HG02852 (cell line): ENCODE results near the gene PXDN.
"Not testable (repeated sequence)": the region's sequence is repeated elsewhere in the genome, so short reads cannot be mapped to it uniquely, and the experiment has no call there.

Experiments
- ATAC-seq: cut with Tn5 transposase; IDR thresholded peaks from one replicate; pipeline ENCODE4 v1.9.1; 2021; ENCODE audit warnings: mild to moderate bottlenecking, moderate library complexity; ENCODE audit not compliant: unreplicated experiment

The PXDN gene

DNA sequence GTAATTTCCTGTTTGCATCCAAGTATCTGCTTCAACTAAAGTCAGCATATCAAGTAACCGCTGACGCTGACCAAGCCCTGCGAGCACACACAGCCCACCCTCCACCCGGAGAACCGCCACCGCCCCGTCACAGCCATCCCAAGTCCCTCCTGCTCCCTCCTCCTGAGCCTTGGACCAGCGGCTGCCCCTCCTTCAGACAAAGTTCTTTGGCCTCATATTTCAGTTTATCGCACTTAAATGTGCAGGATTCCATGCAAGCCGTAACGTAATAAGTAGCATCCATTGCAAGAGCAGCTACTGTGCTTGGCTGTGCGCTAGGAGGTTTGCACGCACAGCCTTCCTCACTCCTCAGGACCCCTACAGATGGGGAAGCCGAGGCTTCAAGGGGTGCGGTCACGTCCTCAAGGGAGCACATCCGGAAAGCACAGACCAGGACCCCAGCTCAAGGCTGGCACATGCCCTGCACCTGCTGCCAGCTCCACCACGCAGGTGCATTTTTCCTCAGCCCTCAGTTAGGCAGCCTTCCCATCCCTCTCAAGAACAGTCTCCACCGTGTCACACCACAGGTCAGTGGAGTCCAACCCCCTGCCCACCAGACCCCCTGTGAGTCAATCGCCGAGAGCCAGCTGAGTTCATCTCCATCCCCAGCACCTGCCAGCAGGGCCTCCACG, 17.1 kb downstream of the PXDN start:
- ATAC-seq = no peak

DNA sequence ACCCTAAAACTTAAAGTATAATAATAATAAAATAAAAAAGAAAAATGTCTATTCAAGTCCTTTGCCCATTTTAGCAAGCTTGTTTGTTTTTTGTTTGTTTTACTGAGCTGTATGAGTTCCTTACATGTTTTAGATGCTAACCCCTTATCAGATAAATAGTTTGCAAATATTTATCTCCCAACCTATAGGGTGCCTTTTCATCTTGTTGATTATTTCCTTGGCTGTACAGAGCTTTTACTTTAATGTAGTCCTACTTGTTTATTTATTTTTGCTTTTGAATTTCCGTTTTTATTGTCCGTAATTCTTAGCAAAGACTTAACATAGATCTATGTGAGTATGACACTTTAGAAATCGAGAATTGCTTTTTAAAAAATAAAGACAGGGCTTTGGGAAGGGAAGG, 17.8 kb downstream of the PXDN start:
- no peak for ATAC-seq

DNA sequence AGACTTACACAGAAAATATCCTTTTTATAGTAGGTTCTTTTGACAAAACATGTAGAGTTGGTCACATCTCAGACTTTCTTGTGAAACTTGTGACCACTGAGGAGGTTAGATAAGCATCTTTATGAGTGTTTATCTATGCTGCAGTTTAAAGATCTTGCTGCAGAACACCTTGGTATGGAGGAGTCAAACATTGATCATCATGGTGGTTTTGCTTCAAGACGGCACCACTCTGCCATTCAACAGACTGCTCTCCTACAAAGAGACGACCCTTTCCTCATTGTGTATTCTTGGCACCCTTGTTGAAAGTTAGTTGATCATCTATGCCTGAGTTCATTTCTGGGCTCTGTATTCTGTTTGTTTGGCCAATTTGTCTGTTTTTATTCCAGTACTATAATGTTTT, 20.0 kb downstream of the PXDN start:
- ATAC-seq = not testable (repeated sequence)

DNA sequence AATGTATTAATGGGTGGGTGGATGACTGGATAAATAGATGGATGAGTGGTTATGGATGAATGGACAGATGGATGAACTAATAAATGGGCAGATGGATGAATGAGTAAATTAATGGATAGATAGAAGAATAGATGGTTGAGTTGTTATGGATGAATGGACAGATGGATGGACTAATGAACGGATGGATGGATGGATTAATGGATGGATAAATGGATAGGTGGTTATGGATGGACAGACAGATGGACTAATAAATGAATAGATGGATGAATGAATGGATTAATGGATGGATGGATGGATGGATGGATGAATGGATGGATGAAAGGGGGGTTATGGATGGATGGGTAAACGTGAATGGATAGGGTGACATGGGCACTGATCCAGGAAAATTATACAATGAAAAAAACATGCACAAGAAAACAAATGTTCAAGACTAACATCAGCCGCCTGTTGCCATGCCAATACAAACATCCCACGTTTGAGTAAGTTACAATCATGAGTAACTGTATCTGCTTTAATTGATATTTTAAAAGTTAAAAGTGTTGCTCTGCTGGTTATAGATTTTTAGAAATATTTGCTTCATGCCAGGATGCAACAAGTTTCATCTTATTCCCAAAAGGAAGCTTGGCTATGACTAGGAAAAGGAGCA, 20.8 kb downstream of the PXDN start:
- no peak for ATAC-seq

DNA sequence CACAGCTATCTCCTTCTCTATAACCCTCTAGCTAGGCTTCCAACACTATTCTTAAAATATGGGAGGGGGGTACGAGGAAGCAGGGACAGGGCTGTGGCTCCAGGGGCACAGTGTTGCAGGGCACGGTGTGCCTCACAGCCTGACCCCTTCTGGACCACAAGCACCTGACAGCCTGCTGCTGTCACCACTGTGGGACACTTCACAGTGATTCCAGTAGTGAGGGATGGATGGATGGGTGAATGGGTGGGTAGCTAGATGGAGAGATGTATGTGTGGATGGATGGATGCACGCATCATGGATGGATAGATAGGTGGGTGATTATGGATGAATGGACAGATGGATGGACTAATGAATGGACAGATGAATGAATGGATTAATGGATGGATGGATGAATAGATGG, 21.6 kb downstream of the PXDN start:
- ATAC-seq = no peak

DNA sequence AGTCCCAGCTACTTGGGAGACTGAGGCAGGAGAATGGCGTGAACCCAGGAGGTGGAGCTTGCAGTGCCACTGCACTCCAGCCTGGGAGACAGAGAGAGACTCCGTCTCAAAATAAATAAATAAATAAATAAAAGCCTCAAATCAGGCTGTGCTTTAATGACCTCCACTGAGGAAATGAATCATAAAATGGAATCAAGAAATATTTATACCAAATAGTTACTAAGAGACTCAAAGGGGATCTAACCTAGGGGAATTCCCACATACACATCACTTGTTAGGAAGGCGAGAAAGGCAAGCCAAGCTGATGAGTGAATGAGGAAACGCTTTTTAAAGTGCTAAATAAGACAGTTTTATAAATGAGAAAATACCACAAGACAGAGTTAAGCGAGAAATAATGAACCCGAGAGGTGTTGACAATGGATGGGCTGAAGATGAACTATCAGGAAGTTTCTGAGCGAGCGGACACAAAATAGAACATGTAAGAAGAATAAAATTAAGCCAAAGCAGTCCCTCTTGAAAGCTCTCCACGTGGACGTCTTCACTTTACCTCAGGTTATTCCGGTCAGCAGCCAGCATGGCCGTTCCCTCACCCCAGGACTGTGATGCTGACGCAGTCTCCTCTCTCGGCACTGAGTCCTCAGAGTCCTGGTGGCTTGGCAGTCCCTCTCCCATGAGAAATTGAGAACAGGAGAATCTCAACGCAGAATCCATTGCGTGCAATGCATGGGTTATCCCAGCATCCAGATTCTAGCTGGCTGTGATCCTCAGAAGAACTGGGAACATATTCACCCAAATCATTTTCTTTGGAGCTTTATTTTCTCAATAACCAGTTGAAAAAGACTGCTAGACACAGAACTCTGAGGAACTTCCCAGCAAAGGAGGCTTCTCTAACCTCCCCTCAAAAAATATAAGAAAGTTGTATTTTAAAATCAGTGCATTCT, 22.3 kb downstream of the PXDN start:
- no peak for ATAC-seq

DNA sequence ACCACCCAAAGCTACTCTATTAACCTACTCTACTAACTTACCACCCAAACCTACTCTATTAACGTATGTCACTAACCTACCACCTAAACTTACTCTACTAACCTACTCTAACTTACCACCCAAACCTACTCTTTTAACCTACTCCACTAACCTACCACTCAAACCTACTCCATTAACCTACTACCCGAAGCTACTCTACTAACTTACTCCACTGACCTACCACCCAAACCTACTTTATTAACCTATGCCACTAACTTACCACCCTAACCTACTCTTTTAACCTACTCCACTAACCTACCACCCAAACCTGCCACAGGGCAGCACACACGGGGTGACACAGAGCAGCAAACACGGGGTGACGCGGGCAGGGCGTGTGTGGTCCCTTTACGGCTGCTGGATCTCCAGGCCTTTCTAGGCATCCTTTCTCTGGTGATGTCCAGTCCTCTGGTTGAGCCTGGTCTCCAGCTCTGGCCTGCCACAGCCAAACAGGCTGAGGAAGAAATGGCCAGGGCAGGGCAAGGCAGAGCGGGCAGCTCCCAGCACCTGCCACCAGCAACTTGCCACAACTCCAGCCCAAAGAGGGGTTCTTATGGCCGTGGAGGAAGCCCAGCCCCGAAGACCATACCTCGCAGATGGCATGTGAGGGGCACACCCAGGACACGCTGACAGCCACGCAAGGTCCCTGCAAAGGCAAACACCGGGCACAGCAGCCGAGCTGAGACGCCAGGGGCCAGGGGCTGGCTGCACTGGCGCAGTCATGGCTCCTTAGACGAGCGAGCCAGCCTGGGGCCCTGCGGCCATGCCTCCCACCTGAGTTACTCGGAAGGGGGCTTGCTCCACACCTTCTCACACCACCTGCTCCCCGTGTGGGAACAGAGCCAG, 25.7 kb downstream of the PXDN start:
- ATAC-seq = no peak

DNA sequence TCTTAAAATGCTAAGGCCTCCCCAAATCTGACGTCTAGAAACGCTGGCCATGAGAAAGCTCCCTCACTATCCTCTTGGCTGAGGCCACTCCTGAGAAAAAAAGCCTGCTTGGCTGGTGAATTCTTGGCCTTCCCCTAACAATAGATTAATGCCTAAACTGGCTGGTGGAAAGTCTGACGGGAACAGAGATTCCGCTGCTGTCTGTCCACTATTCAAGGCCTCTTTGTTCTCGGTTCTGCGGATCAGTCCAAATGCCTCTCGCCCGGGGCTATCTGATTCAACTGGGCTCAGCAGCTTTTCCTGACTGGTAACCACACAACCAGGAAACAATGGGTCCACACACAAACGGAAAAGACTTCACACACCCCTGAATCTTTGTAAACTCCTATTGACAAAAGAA, 27.2 kb downstream of the PXDN start:
- no peak for ATAC-seq

DNA sequence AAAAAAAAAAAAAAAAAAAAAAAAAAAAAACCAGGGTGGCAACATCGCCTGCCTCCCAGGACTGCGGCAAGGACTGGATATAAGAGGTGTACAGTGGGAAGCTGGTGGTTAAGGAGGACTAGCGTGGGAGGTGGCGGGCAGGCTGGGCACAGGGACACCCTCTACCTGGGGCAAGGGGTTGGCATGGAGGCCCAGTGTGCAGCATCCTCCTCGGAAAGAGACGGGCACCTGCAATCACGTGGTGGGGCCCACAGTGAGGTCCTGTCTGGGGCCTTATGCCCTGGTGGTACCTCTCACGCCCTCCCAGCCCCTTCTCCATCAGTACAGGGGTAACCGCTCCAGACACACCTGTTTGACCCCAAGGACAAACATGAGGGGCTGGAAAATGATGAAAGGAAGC, 27.9 kb downstream of the PXDN start:
- ATAC-seq = no peak

DNA sequence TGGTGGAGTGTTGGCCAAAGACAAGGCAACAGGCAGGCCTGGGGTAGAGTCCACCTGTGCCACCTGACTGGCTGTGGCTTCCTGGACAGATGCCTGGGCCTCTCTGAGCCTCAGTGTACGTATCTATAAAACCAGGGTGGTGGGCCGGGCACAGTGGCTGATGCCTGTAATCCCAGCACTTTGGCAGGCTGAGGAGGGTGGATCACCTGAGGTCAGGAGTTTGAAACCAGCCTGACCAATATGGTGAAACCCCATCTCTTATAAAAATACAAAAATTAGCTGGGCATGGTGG, 28.4 kb downstream of the PXDN start:
- not testable (repeated sequence) for ATAC-seq

DNA sequence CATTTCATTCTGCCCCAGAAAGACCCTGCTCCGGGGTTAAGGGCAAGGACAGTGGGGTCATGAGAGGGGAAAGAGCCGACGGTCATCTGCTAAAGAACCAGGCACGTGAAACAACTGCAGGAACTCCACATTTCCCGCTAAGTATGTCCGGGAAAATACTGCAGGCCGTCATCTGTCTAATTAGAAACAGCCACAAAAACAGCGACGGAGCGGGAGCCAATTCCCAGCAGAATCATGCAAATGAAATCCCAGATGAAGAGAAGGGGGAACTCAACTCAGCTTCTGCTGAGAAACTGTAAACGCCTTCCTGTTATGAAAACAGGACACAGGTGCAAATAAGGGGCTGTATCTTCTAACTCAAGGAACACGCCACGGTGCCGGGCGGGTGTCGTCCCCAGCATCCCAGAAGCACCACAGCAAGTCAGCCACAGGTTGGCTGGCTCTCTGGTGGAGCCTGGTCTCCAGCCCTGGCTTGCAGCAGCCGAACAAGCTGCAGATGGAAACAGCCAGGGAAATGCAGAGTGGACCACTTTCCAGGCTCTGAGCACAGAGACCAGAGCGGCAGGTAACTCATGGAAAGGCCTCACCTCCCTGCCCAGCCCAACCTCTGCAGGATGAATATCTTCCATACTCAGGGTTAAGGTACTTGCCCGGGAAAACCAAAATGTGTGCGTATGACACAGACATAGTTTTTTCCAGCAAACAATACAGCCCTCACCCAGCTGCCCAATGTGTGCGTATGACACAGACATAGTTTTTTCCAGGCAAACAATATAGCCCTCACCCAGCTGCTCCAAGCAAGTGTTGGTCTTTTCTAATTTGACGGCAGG, 28.9 kb downstream of the PXDN start:
- ATAC-seq = no peak

DNA sequence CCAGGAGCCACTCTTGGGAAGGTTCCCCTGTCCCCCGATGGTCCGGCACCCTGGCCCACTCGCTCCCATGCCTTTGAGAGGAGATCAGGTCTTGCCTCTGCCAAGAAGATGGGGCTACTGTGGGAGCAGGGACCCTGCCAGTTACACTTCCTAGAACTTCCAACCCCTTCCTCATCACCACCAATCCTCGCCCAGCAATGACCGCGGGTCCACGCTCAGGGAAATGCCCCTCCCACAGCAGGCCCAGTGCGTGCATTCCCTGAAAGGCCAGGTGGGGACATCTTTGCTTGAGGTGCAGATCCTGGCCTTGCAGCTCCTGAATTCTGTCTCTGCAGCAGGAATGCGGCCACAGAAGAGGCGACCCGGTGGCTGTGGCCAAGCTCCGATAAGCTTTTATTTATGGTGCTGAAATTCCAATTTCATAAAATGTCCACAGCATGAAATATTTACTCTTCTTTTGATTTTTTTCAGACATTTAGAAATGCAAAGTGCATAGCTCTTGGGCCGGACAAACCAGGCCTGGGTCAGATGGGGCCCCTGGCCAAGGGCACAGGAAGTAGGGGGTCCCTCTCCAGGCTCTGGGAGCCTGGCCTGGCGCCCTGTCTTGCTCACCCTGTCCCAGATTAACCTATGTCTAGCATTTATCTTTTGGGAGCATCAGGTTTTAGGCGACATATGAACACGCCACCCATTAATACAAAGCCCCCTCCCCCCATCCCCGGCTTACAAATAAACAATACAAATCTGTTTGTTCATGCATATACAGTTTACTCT, 29.8 kb downstream of the PXDN start:
- ATAC-seq = no peak

DNA sequence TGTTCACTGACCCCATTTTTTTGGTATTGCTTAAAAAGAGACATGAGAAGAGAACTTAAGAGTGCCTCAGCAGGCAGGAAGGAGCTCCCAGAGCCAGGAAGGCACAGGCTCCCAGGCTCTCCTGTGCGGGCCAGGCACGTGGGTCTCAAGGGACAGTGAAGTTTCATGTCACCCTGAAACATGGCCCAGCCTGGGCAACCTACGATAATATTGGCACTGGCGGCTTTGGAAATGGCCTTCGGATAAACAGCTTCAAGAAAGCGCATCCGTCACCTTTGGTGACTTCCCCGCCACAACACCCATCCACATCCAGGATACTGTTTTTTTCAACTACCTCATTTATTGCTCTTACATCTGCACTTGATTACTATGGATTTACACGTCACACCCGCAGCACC, 30.5 kb downstream of the PXDN start:
- no peak for ATAC-seq

DNA sequence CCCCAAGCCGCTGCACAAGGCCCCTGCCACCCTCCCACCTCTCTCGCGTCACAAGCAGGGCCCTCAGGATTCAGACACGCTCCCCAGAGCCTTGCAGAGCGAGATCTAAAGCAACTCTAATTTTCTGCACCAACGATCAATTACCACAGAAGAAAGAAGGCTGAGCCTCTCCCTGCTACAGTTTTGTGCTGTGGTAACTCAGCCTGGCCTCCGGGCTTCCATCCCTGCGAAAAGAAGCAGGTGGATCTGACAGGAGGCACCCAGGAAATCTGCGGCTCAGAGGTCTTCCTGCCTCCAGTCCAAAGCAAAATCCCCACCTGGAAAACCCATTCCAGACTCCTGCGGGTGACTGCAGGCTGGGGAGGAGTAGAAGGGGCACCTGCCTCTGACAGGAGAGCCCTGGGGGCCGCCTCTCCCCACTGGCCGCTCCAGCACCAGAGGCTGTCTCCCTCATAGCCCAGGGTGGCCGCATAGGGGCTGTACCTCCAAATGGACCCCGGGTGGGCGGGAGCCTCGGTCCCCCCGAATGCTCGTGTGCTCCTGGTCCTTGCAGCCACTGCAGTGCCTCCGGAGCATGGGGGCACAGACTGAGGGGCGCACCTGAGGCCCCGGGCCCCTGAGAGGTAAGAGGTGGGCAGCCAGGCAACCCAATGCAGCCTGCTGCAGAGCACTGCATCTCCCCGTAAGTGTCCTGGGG, 31.0 kb downstream of the PXDN start:
- ATAC-seq = no peak

DNA sequence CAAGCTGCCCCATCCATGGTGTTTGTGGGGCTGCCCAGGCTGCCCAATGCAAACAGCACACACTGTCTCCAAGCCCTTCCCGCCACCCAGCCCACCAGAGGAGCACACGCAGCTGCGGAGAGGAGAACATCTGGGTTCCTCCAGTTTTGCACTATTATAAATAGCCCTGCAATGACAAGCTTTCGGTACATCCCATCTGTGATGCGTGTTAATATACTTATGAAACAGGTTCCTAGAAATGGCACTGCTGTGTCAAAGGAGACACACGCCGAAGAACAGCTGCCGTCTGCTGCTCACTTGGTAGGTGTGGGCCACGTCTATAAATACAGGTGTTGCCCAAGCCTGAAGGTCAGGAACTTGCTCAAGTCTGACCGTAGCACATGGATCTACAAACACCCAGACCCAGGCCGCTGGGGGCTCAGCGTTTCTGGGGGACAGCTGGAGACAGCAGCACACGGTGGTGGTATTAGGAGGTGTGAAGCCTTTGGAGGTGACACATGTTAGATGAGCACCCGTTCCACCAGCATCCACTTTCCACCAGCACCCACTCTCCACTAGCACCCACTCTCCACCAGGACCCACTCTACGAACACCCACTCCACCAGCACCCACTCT, 34.3 kb downstream of the PXDN start:
- no peak for ATAC-seq

DNA sequence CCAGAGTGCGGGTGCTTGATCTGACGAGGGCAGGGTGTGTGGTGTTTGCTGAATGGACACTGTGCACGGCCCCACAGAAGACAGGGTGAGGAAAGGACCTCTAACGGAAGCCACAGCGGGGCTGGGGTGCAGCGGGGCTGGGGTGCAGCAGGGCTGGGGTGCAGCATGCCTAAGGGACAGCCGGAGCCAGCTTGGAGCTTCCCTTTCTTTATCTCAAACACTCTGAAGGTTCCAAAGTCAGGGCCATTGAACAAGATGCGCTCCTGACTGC, 35.0 kb downstream of the PXDN start:
- no peak for ATAC-seq

DNA sequence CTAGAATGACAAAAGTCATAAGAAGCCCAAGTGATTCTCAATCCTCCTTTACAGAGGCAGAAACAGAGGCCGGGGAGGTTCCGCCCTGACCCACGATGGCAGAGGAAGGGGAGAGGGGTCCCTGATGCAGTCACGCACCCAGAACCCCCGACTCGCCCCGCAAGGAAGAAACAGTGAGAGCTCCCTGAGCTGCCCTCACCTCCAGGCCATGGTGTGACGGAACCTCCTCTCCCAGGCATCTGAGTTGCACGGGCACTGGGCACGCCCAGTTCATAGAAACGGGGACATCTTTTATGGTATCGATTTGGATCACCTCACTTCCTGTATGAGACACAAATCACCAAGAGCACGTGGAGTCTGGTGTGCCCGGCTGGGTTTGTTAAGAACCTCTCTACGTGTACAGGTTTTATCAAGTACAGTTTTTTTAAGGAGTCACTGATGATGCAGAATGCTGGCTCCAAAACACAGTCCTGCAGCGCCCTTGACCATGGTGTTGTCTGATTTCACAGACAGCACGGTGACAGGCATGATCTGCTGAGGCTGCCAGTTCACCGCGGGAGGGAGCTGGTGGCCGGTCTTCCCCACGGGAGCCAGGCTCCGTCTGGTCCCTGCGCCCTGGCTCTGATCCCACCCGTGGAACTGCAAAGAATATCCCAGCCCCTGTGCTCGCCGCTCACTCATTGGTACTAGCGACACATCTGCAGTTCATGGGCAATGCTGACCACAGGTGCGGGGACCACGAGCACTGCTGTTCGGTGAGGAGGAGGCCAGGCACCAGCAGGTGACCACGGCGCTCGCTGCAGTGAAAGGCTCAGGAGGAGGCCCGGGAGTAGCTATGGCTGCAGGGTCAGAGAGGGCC, 35.6 kb downstream of the PXDN start:
- no peak for ATAC-seq
